ENCODE measurements around the gene AIRE. TPM values are rescaled to one million over a fixed set of nuclear protein-coding genes. Genes with fewer than 3 reads are reported as not detected.

Gene AIRE
- total RNA-seq, 1 donor from 2014 or later: not detected

DNA sequence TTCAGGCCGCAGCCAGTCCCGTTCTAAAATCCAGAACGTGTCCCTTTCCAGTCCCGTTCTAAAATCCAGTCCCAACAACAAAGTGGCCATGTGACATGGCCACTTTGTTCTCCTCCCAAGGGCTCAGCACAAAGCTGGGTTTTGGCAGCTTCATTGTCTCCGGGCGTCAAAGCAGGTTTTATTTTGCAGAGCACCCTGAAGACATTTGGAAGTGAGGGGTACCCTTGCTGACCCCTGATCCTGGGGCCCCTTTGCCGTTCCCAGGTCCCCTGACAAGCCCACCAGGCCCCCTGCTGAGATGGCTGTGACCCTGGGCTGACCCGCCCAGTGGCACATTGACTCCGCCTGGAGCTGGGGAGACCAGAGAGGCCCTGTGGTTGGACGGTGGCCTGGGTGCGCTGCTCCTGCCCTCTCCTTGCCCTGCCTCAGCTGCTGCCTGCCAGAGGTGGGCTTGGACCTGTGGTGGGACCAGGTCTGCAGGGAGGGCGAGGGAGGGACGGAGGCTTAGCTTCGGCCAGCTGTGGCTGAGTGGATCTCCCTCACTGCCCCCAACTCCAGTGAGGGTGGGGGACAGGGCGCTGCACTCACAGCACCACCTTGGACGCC is 18.4 kb downstream of the AIRE start:
- intact Hi-C loops (cut with micrococcal nuclease): no loop called here
- peak overlapping the region; percentile 63 for H3K27ac ChIP-seq (replicated peaks)
- H3K4me1 ChIP-seq: peaks cover 66% of the 10 kb centered on the region

GRCh38 chr21:44304877-44305293 is 19.2 kb downstream of the AIRE start:
- Histone ChIP-seq H3K27ac (replicated peaks) (no peak overlapping the region), H3K4me3 (no peak overlapping the region), H3K4me1 (peaks cover 60% of the 10 kb centered on the region), H3K36me3 (peaks cover 18% of the 10 kb centered on the region), H3K9me3 (replicated peaks) (no peaks in the 10 kb centered on the region), H3K27me3 (ENCODE audit: low read depth) (no peaks in the 10 kb centered on the region)
- TF ChIP-seq, protein P1, sequence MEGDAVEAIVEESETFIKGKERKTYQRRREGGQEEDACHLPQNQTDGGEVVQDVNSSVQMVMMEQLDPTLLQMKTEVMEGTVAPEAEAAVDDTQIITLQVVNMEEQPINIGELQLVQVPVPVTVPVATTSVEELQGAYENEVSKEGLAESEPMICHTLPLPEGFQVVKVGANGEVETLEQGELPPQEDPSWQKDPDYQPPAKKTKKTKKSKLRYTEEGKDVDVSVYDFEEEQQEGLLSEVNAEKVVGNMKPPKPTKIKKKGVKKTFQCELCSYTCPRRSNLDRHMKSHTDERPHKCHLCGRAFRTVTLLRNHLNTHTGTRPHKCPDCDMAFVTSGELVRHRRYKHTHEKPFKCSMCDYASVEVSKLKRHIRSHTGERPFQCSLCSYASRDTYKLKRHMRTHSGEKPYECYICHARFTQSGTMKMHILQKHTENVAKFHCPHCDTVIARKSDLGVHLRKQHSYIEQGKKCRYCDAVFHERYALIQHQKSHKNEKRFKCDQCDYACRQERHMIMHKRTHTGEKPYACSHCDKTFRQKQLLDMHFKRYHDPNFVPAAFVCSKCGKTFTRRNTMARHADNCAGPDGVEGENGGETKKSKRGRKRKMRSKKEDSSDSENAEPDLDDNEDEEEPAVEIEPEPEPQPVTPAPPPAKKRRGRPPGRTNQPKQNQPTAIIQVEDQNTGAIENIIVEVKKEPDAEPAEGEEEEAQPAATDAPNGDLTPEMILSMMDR (IDR thresholded peaks at IDR 0.05; ENCODE audit: borderline replicate concordance): peak; percentile 70
- no peak for DNase-seq
- intact Hi-C loops (cut with micrococcal nuclease): no loop called here

More for the DNA sequence above, 18.4 kb downstream of the AIRE start:
- DNase-seq: no peak
- Histone ChIP-seq H3K4me3 (no peak overlapping the region), H3K27me3 (ENCODE audit: low read depth) (no peaks in the 10 kb centered on the region), H3K36me3 (peaks cover 15% of the 10 kb centered on the region), H3K9me3 (replicated peaks) (no peaks in the 10 kb centered on the region)
- TF ChIP-seq, protein P1 (IDR thresholded peaks at IDR 0.05; ENCODE audit: borderline replicate concordance): no peak

DNA sequence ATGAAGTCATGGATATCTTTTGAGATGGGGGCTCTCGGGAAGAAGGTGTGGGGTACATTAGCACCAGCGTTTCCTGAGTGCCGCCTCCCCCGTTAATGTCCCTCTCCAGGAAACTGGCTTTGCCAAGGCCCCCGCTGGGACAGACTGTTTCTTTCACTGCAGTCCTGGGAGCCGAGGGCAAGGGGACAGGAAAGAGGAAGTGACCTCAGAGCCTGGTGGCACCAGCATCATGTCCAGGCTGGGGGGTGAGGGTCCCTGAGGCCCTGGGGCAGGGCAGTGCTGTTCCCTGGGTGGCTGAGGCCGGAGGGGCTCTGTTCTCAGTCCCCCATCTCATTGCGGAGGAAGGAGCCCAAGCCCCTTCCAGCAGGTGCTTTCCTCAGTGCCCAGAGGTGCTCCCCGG is 20.0 kb downstream of the AIRE start:
- no peaks in the 10 kb centered on the region for H3K27me3 ChIP-seq (ENCODE audit: low read depth)
- TF ChIP-seq, protein P1 (IDR thresholded peaks at IDR 0.05; ENCODE audit: borderline replicate concordance): no peak
- H3K9me3 ChIP-seq (replicated peaks): no peaks in the 10 kb centered on the region
- intact Hi-C loops (cut with micrococcal nuclease): no loop called here
- peaks cover 26% of the 10 kb centered on the region for H3K36me3 ChIP-seq
- peaks cover 55% of the 10 kb centered on the region for H3K4me1 ChIP-seq
- DNase-seq: no peak
- H3K4me3 ChIP-seq: no peak overlapping the region
- H3K27ac ChIP-seq (replicated peaks): peak overlapping the region; percentile 33

DNA sequence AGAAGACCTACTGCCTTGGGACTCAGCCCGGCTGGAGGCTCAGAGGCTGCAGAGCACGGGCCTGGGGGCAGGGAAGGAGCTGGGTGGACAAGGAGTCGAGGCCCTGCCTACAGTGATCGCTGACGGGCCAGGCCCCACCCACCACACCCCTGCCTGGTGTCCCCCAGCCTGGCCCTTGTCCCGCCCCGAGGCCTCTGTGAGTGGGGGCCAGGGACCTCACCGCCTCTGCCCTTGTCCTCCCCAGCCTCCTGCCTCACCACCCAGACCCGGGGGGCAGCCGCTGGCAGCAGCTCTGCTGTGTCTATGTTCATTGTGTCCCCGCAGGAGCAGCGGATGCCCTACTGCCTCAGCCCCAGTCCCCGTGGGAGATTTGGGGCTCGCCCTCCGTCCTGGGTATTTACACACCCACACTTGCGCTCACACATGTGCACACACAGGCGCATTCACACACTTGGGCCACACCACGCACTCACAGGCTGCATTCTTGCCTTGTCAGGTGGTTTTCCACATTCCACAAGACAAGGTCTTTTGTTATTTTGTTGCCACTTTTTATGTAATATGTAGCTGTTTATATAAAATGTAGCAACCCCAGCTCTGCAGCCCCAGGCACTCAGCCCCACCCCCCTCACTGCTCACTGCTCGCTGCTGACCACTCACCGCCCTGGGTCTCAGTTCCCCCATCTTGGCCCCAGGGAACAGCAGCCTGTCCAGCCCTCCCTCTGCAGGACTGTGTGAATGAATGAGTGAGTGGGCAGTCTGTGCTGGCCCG is 21.4 kb downstream of the AIRE start:
- Histone ChIP-seq H3K4me1 (peaks cover 40% of the 10 kb centered on the region), H3K27ac (replicated peaks) (no peak overlapping the region), H3K9me3 (replicated peaks) (no peaks in the 10 kb centered on the region), H3K36me3 (peaks cover 40% of the 10 kb centered on the region), H3K4me3 (no peak overlapping the region), H3K27me3 (ENCODE audit: low read depth) (no peaks in the 10 kb centered on the region)
- no peak for DNase-seq
- intact Hi-C loops (cut with micrococcal nuclease): no loop called here
- TF ChIP-seq, protein P1 (IDR thresholded peaks at IDR 0.05; ENCODE audit: borderline replicate concordance): no peak

DNA sequence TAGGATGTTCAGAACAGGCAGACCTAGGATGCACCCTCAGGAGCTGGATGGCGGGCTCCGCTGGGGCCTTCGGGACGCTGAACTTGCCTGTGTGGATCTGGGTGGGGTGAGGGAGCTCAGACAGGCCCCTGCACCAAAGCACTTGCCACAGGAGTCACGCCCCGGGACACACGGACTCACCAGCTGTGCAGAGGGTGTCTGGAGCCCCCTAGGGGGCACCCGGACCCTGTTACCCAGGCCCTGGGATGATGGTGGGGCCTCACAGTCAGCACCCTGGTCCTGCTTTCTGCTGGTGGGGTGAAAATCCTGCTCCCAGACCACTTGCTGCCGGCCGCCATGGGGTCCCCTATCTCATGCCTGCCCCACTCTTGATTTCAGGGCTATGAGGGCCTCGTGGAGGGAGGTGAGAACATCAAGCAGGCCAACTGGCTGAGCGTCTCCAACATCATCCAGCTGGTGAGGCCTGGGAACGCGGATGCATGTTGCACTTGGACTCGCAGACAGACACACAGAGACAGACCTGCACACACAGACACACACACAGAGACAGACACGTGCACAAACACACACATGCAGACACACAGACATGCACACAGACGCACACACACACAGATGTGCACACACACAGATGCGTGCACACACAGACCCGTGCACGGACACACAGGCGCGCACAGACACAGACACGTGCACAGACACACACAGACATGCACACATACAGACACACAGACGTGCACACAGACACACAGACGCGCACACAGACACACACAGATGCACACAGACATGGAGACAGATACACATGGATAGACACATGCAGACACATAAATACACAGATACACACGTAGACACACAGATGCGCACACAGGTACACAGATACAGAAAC is 25.2 kb downstream of the AIRE start:
- H3K9me3 ChIP-seq (replicated peaks): no peaks in the 10 kb centered on the region
- H3K27me3 ChIP-seq (ENCODE audit: low read depth): no peaks in the 10 kb centered on the region
- TF ChIP-seq, protein P1 (IDR thresholded peaks at IDR 0.05; ENCODE audit: borderline replicate concordance): no peak
- H3K4me1 ChIP-seq: peaks cover 4% of the 10 kb centered on the region
- intact Hi-C loops (cut with micrococcal nuclease): no loop called here
- H3K36me3 ChIP-seq: peaks cover 74% of the 10 kb centered on the region
- H3K4me3 ChIP-seq: no peak overlapping the region
- no peak for DNase-seq
- H3K27ac ChIP-seq (replicated peaks): no peak overlapping the region
